GM13977 (cell line): Measurements from ENCODE around the gene FUCA1.

Source experiments
- DNase-seq: peaks from one replicate; pipeline ENCODE4 v3.0.0; 2012; ENCODE audit warnings: low spot score
- in situ Hi-C: fragments of 300-500 bp; cut with MboI; formaldehyde crosslinking; loops from one replicate; pipeline ENCODE4 v1.12.0; 2022; ENCODE audit warnings: low sequenced_read_pairs, low pct_unique_long_range_greater_than_20kb, mixed read lengths, inconsistent platforms; ENCODE audit not compliant: unreplicated experiment
- TF ChIP-seq, protein P1 (sequence below): IDR thresholded peaks from 2 replicates; pipeline ENCODE4 v1.5.1; 2012; ENCODE audit warnings: mild to moderate bottlenecking, control low read depth; ENCODE audit not compliant: insufficient read depth; ENCODE audit errors: extremely low read depth, missing control alignments

Gene FUCA1

DNA sequence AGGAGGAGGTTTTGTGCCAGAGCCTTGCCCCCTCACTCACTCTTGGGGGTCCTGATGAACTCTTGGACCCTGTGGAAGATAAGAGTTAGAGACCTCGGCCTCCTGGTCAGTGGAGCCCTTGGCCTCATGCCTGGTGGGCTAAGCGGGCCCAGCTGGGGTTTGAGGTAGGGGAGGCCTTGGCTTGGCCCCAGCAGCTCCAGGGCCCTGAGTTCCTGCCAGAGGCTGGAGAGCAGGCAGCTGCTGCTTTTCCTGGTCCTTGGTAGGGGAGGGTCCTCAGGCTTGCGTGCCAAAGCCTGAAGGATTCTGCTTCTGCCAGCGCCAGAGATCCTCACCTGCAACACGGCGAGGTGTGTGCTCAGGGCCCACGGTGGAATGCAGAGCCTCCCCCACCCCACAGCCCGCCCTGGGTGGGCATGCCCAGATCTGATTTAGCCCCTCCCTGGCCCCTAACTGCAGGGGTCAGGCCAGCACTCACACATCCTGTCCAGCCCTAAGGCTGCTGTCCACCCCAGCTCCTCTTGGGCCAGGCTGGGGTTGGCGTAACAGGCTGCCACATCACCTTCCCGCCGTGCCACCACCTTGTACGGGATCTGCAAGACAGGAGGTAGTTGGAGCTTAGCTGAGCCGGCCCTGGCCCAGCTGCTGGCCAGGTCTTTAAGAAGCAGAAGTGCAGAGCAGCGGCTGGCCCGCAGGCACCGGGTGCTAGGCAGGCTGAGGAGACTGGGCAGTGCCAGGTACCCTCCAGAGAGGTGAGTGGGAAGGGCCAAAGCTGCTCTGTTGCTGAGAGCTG is 72.2 kb downstream of the FUCA1 start:
- DNase-seq: no peak
- TF ChIP-seq, protein P1, sequence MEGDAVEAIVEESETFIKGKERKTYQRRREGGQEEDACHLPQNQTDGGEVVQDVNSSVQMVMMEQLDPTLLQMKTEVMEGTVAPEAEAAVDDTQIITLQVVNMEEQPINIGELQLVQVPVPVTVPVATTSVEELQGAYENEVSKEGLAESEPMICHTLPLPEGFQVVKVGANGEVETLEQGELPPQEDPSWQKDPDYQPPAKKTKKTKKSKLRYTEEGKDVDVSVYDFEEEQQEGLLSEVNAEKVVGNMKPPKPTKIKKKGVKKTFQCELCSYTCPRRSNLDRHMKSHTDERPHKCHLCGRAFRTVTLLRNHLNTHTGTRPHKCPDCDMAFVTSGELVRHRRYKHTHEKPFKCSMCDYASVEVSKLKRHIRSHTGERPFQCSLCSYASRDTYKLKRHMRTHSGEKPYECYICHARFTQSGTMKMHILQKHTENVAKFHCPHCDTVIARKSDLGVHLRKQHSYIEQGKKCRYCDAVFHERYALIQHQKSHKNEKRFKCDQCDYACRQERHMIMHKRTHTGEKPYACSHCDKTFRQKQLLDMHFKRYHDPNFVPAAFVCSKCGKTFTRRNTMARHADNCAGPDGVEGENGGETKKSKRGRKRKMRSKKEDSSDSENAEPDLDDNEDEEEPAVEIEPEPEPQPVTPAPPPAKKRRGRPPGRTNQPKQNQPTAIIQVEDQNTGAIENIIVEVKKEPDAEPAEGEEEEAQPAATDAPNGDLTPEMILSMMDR: no peak
- in situ Hi-C loops: no loop called here
